ENCODE measurements around the gene ELMO1. TPM values are rescaled to one million over a fixed set of nuclear protein-coding genes. Genes with fewer than 3 reads are reported as not detected.

ELMO1 gene
- polyA plus RNA-seq, 2 of the 4 experiments (the other 2 are of a cell fraction), result 2.3 to 6.1 TPM

- ChIA-PET POLR2A (no interaction called here), CTCF (interaction anchor here (1.6 kb wide), 1 partner anchor 181 kb away, joined by 4 read pairs; no protein-coding TSS in a partner anchor)
- no peaks in the 10 kb centered on the region for H3K4me1 ChIP-seq
- no peak for DNase-seq (ENCODE audit: low read depth in 1 of 2, low spot score in 1 of 2)
- H3K9me3 ChIP-seq, result no peaks in the 10 kb centered on the region; the same call in 2 of the 3 replicates
- H3K4me2 ChIP-seq, result no peak overlapping the region
- H3K27ac ChIP-seq, result no peak overlapping the region
- TF ChIP-seq FOSB (CRISPR knock-in tag; IDR thresholded peaks at IDR 0.05) (no peak), RCOR1 (IDR thresholded peaks at IDR 0.05; ENCODE audit: low read depth, low read length) (no peak), HOXA7 (CRISPR knock-in tag; IDR thresholded peaks at IDR 0.05) (no peak), HES2 (IDR thresholded peaks at IDR 0.05) (no peak), HEYL (CRISPR knock-in tag; IDR thresholded peaks at IDR 0.05) (no peak), JUN (IDR thresholded peaks at IDR 0.05) (no peak), TFCP2L1 (CRISPR knock-in tag; IDR thresholded peaks at IDR 0.05) (no peak)
- TF ChIP-seq, protein P1, sequence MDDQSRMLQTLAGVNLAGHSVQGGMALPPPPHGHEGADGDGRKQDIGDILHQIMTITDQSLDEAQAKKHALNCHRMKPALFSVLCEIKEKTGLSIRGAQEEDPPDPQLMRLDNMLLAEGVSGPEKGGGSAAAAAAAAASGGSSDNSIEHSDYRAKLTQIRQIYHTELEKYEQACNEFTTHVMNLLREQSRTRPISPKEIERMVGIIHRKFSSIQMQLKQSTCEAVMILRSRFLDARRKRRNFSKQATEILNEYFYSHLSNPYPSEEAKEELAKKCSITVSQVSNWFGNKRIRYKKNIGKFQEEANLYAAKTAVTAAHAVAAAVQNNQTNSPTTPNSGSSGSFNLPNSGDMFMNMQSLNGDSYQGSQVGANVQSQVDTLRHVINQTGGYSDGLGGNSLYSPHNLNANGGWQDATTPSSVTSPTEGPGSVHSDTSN (IDR thresholded peaks at IDR 0.05), result no peak
- TF ChIP-seq, protein P2, sequence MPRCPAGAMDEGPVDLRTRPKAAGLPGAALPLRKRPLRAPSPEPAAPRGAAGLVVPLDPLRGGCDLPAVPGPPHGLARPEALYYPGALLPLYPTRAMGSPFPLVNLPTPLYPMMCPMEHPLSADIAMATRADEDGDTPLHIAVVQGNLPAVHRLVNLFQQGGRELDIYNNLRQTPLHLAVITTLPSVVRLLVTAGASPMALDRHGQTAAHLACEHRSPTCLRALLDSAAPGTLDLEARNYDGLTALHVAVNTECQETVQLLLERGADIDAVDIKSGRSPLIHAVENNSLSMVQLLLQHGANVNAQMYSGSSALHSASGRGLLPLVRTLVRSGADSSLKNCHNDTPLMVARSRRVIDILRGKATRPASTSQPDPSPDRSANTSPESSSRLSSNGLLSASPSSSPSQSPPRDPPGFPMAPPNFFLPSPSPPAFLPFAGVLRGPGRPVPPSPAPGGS (IDR thresholded peaks at IDR 0.05), result no peak
- TF ChIP-seq, protein P3, sequence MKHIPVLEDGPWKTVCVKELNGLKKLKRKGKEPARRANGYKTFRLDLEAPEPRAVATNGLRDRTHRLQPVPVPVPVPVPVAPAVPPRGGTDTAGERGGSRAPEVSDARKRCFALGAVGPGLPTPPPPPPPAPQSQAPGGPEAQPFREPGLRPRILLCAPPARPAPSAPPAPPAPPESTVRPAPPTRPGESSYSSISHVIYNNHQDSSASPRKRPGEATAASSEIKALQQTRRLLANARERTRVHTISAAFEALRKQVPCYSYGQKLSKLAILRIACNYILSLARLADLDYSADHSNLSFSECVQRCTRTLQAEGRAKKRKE (CRISPR knock-in tag; IDR thresholded peaks at IDR 0.05; ENCODE audit: low read depth), result no peak
- TF ChIP-seq, protein P4, sequence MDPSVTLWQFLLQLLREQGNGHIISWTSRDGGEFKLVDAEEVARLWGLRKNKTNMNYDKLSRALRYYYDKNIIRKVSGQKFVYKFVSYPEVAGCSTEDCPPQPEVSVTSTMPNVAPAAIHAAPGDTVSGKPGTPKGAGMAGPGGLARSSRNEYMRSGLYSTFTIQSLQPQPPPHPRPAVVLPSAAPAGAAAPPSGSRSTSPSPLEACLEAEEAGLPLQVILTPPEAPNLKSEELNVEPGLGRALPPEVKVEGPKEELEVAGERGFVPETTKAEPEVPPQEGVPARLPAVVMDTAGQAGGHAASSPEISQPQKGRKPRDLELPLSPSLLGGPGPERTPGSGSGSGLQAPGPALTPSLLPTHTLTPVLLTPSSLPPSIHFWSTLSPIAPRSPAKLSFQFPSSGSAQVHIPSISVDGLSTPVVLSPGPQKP (IDR thresholded peaks at IDR 0.05; ENCODE audit: low read depth, low read length), result no peak
- no peak for ATAC-seq
- no peak for FAIRE-seq
- 57% methylated on average over 5 of the region's 5 CpGs for WGBS (ENCODE audit: missing lambda C conversion rate)
- no peak overlapping the region for H3K4me3 ChIP-seq
Observed at GRCh38 chr7:37000511-37000910, 448.2 kb downstream of the ELMO1 start.

DNA sequence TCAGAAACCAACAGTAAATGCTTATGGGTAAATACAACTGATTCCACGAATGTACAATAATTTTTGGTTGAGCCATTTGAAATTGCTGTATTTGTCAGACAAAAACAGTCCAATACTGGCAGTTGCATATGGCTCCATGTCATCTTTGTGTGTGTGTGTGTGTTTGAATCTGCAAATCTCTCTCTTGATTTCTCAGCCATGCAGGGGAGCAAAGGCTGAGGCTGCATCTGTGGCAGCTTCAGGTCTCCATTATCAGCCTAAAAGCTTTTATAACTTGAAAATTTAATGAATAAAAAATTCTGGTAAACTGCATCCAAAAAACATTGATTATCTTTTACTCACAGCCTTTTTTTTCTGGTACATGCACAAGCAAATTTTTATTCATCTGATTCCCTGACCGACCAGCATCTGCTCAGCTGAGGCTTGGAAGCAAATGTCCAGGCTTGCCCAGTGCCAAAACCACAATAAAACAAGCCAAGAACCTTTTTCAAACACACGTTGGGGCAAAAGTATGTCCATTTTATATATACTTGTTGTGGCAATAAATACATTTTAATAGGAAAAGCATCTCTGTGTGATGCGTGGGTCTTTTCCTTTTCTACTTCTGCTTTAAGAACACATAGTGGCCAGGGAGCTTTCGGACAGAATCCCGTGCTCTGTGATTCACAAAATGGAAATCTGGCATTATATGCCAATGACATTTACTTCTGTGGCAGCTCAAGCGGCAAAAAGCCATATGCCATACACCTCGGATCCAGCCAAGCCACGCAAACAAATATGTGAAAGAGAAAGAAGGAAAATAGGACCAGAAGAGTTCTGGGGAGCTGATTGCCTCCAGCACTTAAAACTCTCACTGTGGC, 448.8 kb downstream of the ELMO1 start:
- POLR2A ChIA-PET, result no interaction called here
- H3K4me1 ChIP-seq, result no peaks in the 10 kb centered on the region; the same call in 2 of the 3 replicates
- WGBS (ENCODE audit: missing lambda C conversion rate), result 53% methylated on average over 9 of the region's 9 CpGs
- DNase-seq (ENCODE audit: low read depth in 1 of 2, low spot score in 1 of 2), result no peak
- no peak for ATAC-seq
- H3K4me3 ChIP-seq, result no peak overlapping the region
- TF ChIP-seq REST (IDR thresholded peaks at IDR 0.05) (no peak), EHF (CRISPR knock-in tag; IDR thresholded peaks at IDR 0.05) (no peak), MAFK (IDR thresholded peaks at IDR 0.05; ENCODE audit: partially characterized antibody) (no peak), CBX8 (IDR thresholded peaks at IDR 0.05) (no peak)
- FAIRE-seq, result no peak
- no peak overlapping the region for H3K27ac ChIP-seq
- no peak overlapping the region for H3K4me2 ChIP-seq
- H3K9me3 ChIP-seq, result no peaks in the 10 kb centered on the region; the same call in 2 of the 3 replicates
- CTCF ChIA-PET, result interaction anchor here (0.6 to 1.6 kb wide), 3 partner anchors 10 to 182 kb away, joined by 3 to 4 read pairs (median 3); no protein-coding TSS in a partner anchor

Measured in A549 (cell line).